H54 (cell line): ENCODE data around the gene TPD52L2.
A peak's percentile ranks its signal among the peaks of the same experiment; 100 is the strongest.
"Not testable (repeated sequence)": the region's sequence is repeated elsewhere in the genome, so short reads cannot be mapped to it uniquely, and the experiment has no call there.

Experiments used
- DNase-seq: peaks from one replicate; pipeline ENCODE4 v3.0.0; 2011; ENCODE audit warnings: low spot score, mixed read lengths; ENCODE audit not compliant: insufficient read length
- FAIRE-seq: peaks from 3 replicates; lab custom pipeline; 2011; peaks lifted over from hg19 to GRCh38; lab: Jason Lieb, UNC
- POLR2A ChIP-seq: IDR thresholded peaks from 2 replicates; pipeline ENCODE4 v1.6.1; 2011; ENCODE audit warnings: low read depth, mild to moderate bottlenecking, low read length

Gene TPD52L2

GRCh38 chr20:63863798-63864544 is 1.1 kb upstream of the TPD52L2 start:
- no peak for TF ChIP-seq POLR2A
- FAIRE-seq (no peak), DNase-seq (no peak)

- no peak for TF ChIP-seq POLR2A
- no peak for DNase-seq
- no peak for FAIRE-seq
Observed at GRCh38 chr20:63864545-63864977, 509 bp upstream of the TPD52L2 start.

- DNase-seq, FAIRE-seq: not testable (repeated sequence)
Observed at GRCh38 chr20:63867042-63867441, 2.0 kb downstream of the TPD52L2 start.

- TF ChIP-seq POLR2A, result no peak
- FAIRE-seq (no peak), DNase-seq (no peak)
Observed at GRCh38 chr20:63868264-63868663, 3.2 kb downstream of the TPD52L2 start.

- peak; percentile 82 for DNase-seq
- FAIRE-seq, result peak; percentile 72
Observed at GRCh38 chr20:63873477-63873971, 8.5 kb downstream of the TPD52L2 start.

GRCh38 chr20:63874241-63874640 is 9.2 kb downstream of the TPD52L2 start:
- not testable (repeated sequence) for DNase-seq, FAIRE-seq

More at GRCh38 chr20:63873477-63873971, 8.5 kb downstream of the TPD52L2 start:
- no peak for TF ChIP-seq POLR2A

- FAIRE-seq (no peak), DNase-seq (no peak)
- no peak for TF ChIP-seq POLR2A
Observed at GRCh38 chr20:63876489-63877036, 11.5 kb downstream of the TPD52L2 start.

- no peak for TF ChIP-seq POLR2A
- FAIRE-seq (no peak), DNase-seq (no peak)
Observed at GRCh38 chr20:63877755-63878470, 12.8 kb downstream of the TPD52L2 start.

- DNase-seq (no peak), FAIRE-seq (no peak)
- no peak for TF ChIP-seq POLR2A
Observed at GRCh38 chr20:63878899-63879663, 14.0 kb downstream of the TPD52L2 start.

- not testable (repeated sequence) for DNase-seq, FAIRE-seq
Observed at GRCh38 chr20:63880901-63881300, 15.8 kb downstream of the TPD52L2 start.

GRCh38 chr20:63881451-63882226 is 16.6 kb downstream of the TPD52L2 start:
- FAIRE-seq (no peak), DNase-seq (no peak)
- no peak for TF ChIP-seq POLR2A

- TF ChIP-seq POLR2A, result no peak
- no peak for FAIRE-seq
- DNase-seq, result no peak
Observed at GRCh38 chr20:63882257-63883200, 17.5 kb downstream of the TPD52L2 start.
